ENCODE results near the gene ZNF761. TPM values are rescaled to one million over a fixed set of nuclear protein-coding genes. Genes with fewer than 3 reads are reported as not detected.
"Not testable (repeated sequence)": the region's sequence is repeated elsewhere in the genome, so short reads cannot be mapped to it uniquely, and the experiment has no call there.

Gene ZNF761
- polyA plus RNA-seq, 1 donor: 15.6 TPM

GRCh38 chr19:53455828-53456227, 24.0 kb downstream of the ZNF761 start:
- no peak overlapping the region for H3K27ac ChIP-seq (ENCODE audit: low read length)
- H3K4me1 ChIP-seq (ENCODE audit: control insufficient read depth, insufficient read depth, low read length): no peaks in the 10 kb centered on the region
- no peaks in the 10 kb centered on the region for H3K27me3 ChIP-seq (ENCODE audit: control insufficient read depth, insufficient read depth, low read length)
- WGBS (ENCODE audit: insufficient coverage, low lambda C conversion rate): no CpG with 5 or more reads among the region's 9 CpGs
- H3K36me3 ChIP-seq (ENCODE audit: control insufficient read depth, insufficient read depth, low read length): peaks cover 29% of the 10 kb centered on the region
- H3K9me3 ChIP-seq (ENCODE audit: control insufficient read depth, low read depth, low read length): peaks cover 26% of the 10 kb centered on the region
- H3K4me3 ChIP-seq (ENCODE audit: low read length): no peak overlapping the region
- no peak for DNase-seq

GRCh38 chr19:53460131-53460721, 28.4 kb downstream of the ZNF761 start:
- H3K27me3 ChIP-seq (ENCODE audit: control insufficient read depth, insufficient read depth, low read length); DNase-seq; H3K36me3 ChIP-seq (ENCODE audit: control insufficient read depth, insufficient read depth, low read length); H3K4me1 ChIP-seq (ENCODE audit: control insufficient read depth, insufficient read depth, low read length); H3K4me3 ChIP-seq (ENCODE audit: low read length); H3K27ac ChIP-seq (ENCODE audit: low read length): not testable (repeated sequence)
- peaks cover 40% of the 10 kb centered on the region for H3K9me3 ChIP-seq (ENCODE audit: control insufficient read depth, low read depth, low read length)
- WGBS (ENCODE audit: insufficient coverage, low lambda C conversion rate): no CpG with 5 or more reads among the region's 11 CpGs

- WGBS (ENCODE audit: insufficient coverage, low lambda C conversion rate): no CpG with 5 or more reads among the region's 6 CpGs
- Histone ChIP-seq H3K36me3 (ENCODE audit: control insufficient read depth, insufficient read depth, low read length) (no peaks in the 10 kb centered on the region), H3K4me1 (ENCODE audit: control insufficient read depth, insufficient read depth, low read length) (no peaks in the 10 kb centered on the region), H3K27ac (ENCODE audit: low read length) (no peak overlapping the region), H3K4me3 (ENCODE audit: low read length) (no peak overlapping the region), H3K9me3 (ENCODE audit: control insufficient read depth, low read depth, low read length) (peaks cover 38% of the 10 kb centered on the region), H3K27me3 (ENCODE audit: control insufficient read depth, insufficient read depth, low read length) (no peaks in the 10 kb centered on the region)
- DNase-seq: peak in 1 of 2 donors; percentile 15
Measured at GRCh38 chr19:53461866-53462265, 30.1 kb downstream of the ZNF761 start.

DNA sequence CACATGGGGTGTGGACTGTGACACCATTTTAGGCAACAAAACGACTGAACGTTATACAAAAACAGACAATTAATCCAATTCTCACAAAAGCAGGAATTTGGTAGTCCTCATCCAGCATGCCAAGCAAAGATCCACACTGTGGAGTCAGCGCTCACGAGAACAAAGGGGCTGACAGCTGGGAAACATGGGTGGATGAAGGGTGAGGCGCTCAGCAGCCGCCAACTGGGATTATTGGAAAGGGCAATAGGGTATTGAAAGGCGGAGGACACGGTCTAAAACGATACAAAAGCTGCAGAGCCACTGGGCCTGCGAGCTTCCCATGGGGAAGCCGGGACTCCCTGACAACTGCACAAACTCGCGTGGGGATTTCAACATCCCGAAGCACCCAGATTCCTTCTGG, 31.1 kb downstream of the ZNF761 start:
- Histone ChIP-seq H3K9me3 (ENCODE audit: control insufficient read depth, low read depth, low read length) (peaks cover 31% of the 10 kb centered on the region), H3K36me3 (ENCODE audit: control insufficient read depth, insufficient read depth, low read length) (no peaks in the 10 kb centered on the region), H3K27ac (ENCODE audit: low read length) (no peak overlapping the region), H3K4me1 (ENCODE audit: control insufficient read depth, insufficient read depth, low read length) (no peaks in the 10 kb centered on the region), H3K4me3 (ENCODE audit: low read length) (no peak overlapping the region), H3K27me3 (ENCODE audit: control insufficient read depth, insufficient read depth, low read length) (no peaks in the 10 kb centered on the region)
- DNase-seq: no peak
- no CpG with 5 or more reads among the region's 14 CpGs for WGBS (ENCODE audit: insufficient coverage, low lambda C conversion rate)

DNA sequence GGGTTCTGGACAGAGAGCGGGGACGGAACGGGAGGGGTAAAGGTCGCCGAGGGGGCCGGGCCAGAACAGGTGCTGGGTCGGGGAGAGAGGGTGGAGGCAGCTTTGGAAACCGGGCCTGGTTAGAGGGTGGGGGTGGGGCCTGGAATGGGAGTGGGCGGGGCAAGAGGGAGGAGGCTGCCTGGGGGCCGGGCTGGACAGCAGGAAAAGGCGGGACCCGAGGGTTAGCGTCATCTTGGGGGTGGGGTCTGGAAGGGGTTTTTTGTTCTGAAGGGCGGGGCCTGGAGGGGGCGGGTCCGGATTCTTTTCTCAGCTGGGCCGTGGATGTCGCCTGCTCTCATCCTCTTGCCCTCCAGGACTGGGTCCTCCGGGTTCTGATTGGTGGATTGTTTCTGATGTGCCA, 31.5 kb downstream of the ZNF761 start:
- DNase-seq: no peak
- WGBS (ENCODE audit: insufficient coverage, low lambda C conversion rate): no CpG with 5 or more reads among the region's 19 CpGs
- peaks cover 31% of the 10 kb centered on the region for H3K9me3 ChIP-seq (ENCODE audit: control insufficient read depth, low read depth, low read length)
- H3K4me1 ChIP-seq (ENCODE audit: control insufficient read depth, insufficient read depth, low read length): no peaks in the 10 kb centered on the region
- no peak overlapping the region for H3K27ac ChIP-seq (ENCODE audit: low read length)
- H3K4me3 ChIP-seq (ENCODE audit: low read length): no peak overlapping the region
- no peaks in the 10 kb centered on the region for H3K27me3 ChIP-seq (ENCODE audit: control insufficient read depth, insufficient read depth, low read length)
- H3K36me3 ChIP-seq (ENCODE audit: control insufficient read depth, insufficient read depth, low read length): no peaks in the 10 kb centered on the region

DNA sequence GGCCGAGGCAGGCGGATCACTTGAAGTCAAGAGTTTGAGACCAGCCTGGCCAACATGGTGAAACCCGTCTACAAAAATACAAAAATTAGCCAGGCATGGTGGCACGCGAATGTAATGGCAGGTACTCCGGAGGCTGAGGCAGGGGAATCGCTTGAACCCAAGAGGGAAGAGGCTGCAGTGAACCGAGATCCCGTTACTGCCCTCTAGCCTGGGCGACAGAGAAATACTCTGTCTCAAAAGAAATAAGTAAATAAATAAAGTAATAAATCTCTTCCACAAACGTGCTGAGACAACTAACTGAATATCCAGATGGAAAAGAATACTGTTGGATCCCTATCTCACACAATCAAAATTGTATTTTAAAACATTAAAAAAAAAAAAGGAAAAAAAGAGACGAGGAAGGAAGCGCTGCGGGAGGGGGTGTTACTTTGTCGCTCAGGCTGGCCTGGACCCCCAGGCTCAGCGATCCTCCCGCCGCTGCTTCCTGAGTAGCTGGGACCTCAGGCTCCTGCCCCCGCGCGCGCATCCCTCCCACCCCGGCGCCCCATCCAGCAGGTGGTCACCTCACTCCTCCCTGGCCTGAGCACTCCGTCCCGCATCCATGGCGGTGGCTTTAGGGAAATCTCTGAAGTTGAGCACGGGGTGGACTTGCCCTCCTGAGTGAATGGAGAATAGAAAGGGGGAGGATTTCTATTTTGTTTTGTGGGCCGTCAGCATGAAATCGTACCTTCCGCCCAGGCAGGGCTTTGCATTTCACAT, 35.1 kb downstream of the ZNF761 start:
- DNase-seq: peak in 1 of 2 donors; percentile 15
- Histone ChIP-seq H3K4me3 (ENCODE audit: low read length) (peak overlapping the region; percentile 77), H3K27ac (ENCODE audit: low read length) (peak overlapping the region; percentile 63), H3K27me3 (ENCODE audit: control insufficient read depth, insufficient read depth, low read length) (no peaks in the 10 kb centered on the region), H3K36me3 (ENCODE audit: control insufficient read depth, insufficient read depth, low read length) (no peaks in the 10 kb centered on the region), H3K9me3 (ENCODE audit: control insufficient read depth, low read depth, low read length) (peaks cover 25% of the 10 kb centered on the region), H3K4me1 (ENCODE audit: control insufficient read depth, insufficient read depth, low read length) (no peaks in the 10 kb centered on the region)
- 0% methylated on average over 1 of the region's 31 CpGs for WGBS (ENCODE audit: insufficient coverage, low lambda C conversion rate)

DNA sequence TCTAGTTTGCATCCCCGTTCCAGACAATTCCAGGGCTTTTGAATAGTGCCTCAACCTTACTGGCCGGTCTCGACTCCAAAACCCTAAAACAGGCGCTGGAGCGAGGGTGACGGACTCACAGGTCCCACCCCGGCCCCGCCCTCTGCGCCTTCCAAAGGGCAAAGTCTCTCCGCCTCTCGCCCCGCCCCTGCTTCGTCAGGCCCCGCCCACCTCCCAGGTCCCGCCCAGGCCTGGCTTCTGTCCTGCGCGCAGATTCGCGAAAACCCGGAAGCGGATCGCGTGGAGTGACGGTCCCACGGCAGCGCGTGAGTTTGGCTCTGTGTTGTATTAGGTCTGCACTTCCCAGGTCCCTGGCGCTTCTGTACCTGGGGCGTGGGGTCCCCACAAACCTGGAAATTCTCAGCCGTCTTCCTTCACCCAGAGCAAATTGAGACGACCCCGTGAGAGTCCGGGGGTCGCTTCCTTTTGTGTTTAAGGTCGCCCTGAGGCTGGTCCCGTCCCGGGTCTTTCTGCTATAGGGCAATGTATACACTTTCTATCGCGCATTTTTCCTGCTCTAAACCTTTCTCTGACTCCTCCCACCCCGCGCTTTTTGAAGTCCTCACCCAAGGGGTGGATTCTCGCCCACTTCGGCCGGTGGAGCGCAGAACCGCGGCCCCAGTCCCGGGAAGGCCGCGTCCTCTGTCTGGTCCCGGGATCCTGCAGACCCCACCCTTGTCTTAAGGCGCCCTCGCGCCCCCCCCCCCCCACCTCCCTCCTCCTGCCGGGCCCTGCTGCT, 35.9 kb downstream of the ZNF761 start, which contains the start of gene ZNF813:
ZNF813 (plus strand) TSS at position 249 of the 778 bp plus-strand sequence. CDS start 16,090 bp downstream, outside the sequence.
- Histone ChIP-seq H3K4me3 (ENCODE audit: low read length) (peak within 1 kb of the TSS; percentile 77), H3K27ac (ENCODE audit: low read length) (peak within 1 kb of the TSS; percentile 89), H3K36me3 (ENCODE audit: control insufficient read depth, insufficient read depth, low read length) (no peaks in the 10 kb centered on the region), H3K4me1 (ENCODE audit: control insufficient read depth, insufficient read depth, low read length) (no peaks in the 10 kb centered on the region), H3K9me3 (ENCODE audit: control insufficient read depth, low read depth, low read length) (peaks cover 17% of the 10 kb centered on the region), H3K27me3 (ENCODE audit: control insufficient read depth, insufficient read depth, low read length) (no peaks in the 10 kb centered on the region)
- DNase-seq: peak; percentile 87 to 94
- WGBS (ENCODE audit: insufficient coverage, low lambda C conversion rate): no CpG with 5 or more reads among the region's 55 CpGs

DNA sequence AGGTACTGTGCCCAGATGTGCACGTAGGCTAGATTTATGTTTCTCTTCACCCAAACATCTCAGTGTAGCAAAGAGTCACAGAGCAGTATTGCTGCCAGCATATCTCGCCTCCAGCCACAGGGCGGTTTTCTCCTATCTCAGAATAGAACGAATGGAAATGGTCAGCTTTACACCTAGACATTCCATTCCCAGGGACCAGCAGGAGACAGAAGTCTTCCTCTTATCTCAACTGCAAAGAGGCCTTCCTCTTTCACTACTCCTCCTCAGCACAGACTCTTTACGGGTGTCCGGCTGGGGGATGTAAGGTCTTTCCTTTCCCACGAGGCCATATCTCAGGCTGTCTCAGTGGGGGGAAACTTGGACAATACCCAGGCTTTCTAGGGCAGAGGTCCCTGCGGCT, 36.8 kb downstream of the ZNF761 start:
- not testable (repeated sequence) for H3K27ac ChIP-seq (ENCODE audit: low read length); H3K9me3 ChIP-seq (ENCODE audit: control insufficient read depth, low read depth, low read length); H3K36me3 ChIP-seq (ENCODE audit: control insufficient read depth, insufficient read depth, low read length); H3K27me3 ChIP-seq (ENCODE audit: control insufficient read depth, insufficient read depth, low read length); DNase-seq; H3K4me1 ChIP-seq (ENCODE audit: control insufficient read depth, insufficient read depth, low read length)
- no CpG with 5 or more reads among the region's 8 CpGs for WGBS (ENCODE audit: insufficient coverage, low lambda C conversion rate)
- peak overlapping the region; percentile 77 for H3K4me3 ChIP-seq (ENCODE audit: low read length)

DNA sequence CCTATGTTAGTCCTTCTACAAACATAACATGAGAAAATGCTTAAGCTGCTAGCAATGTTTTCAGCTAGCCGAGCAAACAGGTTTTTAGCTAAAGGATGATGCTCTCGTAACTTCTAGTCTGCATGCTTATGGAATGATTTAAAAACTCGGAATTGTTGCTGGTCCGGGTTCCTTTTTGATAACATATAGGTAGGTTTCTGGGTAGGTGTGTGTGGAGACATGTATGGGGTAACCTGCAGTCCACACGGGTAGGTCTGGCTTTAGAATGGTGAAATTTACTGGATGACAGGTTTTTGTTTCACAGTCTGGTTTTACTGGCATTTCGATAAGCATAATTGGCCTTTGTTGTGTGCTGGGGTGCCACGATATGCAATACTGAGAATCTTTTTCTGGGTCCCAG, 40.1 kb downstream of the ZNF761 start:
- Histone ChIP-seq H3K36me3 (ENCODE audit: control insufficient read depth, insufficient read depth, low read length) (peaks cover 6% of the 10 kb centered on the region), H3K27ac (ENCODE audit: low read length) (no peak overlapping the region), H3K4me1 (ENCODE audit: control insufficient read depth, insufficient read depth, low read length) (no peaks in the 10 kb centered on the region), H3K9me3 (ENCODE audit: control insufficient read depth, low read depth, low read length) (peaks cover 3% of the 10 kb centered on the region), H3K4me3 (ENCODE audit: low read length) (no peak overlapping the region), H3K27me3 (ENCODE audit: control insufficient read depth, insufficient read depth, low read length) (no peaks in the 10 kb centered on the region)
- DNase-seq: no peak
- WGBS (ENCODE audit: insufficient coverage, low lambda C conversion rate): no CpG with 5 or more reads among the region's 7 CpGs

- H3K27ac ChIP-seq (ENCODE audit: low read length); H3K4me1 ChIP-seq (ENCODE audit: control insufficient read depth, insufficient read depth, low read length); DNase-seq; H3K27me3 ChIP-seq (ENCODE audit: control insufficient read depth, insufficient read depth, low read length); H3K4me3 ChIP-seq (ENCODE audit: low read length): not testable (repeated sequence)
- H3K9me3 ChIP-seq (ENCODE audit: control insufficient read depth, low read depth, low read length): peaks cover 17% of the 10 kb centered on the region
- H3K36me3 ChIP-seq (ENCODE audit: control insufficient read depth, insufficient read depth, low read length): peaks cover 18% of the 10 kb centered on the region
- no CpG with 5 or more reads among the region's 1 CpG for WGBS (ENCODE audit: insufficient coverage, low lambda C conversion rate)
Measured at GRCh38 chr19:53474832-53475231, 43.0 kb downstream of the ZNF761 start.

Data from large intestine (tissue), 3 donors.